GM19023 (cell line): Measurements from ENCODE around the gene SPTAN1.

Experiments used
- ATAC-seq: cut with Tn5 transposase; IDR thresholded peaks from one replicate; pipeline ENCODE4 v1.9.1; 2021; ENCODE audit warnings: mild to moderate bottlenecking, moderate library complexity; ENCODE audit not compliant: unreplicated experiment

The SPTAN1 gene

DNA sequence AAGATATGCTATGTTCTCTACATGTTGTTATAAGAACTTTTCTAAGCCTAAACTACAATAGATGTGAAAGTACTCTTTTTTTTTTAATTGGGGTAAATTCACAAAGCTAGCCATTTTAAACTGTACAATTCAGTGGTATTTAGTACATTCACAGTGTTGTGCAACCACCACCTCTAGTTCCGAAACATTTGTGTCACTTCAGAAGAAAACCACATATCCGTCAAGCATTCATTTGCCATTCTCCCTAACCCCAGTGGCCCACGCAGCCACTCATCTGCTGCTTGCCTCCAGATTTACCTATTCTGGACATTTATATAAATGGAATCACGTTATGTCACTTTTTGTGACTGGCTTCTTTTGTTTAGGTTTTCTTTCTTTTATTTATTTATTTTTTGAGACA lies 43.1 kb downstream of the SPTAN1 start:
- ATAC-seq = no peak

DNA sequence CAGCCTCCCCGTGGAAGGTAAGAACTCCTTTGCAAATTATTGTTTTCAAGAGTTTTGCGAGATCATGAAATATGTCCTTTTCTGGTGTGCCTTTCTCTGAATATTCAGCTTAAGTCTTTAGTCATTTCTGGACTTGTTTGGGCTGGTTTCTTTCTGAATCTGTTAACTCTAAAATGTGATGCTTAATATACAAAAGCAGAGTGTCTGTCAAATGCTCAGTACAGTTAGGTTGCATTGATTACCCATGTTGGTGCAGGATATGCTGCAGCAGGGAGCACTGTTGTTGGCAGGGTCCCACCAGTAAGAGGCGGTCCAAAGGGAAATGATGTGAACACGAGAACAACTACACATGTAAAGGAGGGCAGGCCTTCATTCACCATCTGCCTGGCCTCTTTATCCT lies 47.7 kb downstream of the SPTAN1 start:
- no peak for ATAC-seq

- ATAC-seq = no peak
Observed at GRCh38 chr9:128603697-128604096, 51.3 kb downstream of the SPTAN1 start.

DNA sequence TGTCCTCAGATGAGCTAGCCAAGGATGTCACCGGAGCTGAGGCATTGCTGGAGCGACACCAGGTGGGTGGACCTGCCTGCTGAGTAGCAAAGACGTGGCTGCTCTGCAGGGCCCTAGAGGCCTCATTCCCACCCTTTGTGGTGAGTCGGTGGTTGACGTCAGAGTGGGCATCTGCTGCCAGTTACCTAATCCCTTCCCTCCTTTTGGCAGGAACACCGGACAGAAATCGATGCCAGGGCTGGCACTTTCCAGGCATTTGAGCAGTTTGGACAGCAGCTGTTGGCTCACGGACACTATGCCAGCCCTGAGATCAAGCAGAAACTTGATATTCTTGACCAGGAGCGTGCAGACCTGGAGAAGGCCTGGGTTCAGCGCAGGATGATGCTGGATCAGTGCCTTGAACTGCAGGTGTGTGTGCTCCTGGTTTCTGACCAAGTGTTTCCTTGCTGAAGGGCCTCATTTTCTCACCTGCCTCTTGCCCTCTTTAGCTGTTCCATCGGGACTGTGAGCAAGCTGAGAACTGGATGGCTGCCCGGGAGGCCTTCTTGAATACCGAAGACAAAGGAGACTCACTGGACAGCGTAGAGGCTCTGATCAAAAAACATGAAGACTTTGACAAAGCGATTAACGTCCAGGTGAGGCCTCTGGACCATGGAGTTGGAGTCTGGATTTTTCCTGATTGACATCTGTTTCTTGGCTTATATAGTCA lies 55.4 kb downstream of the SPTAN1 start:
- no peak for ATAC-seq

GRCh38 chr9:128610897-128611296 lies 58.5 kb downstream of the SPTAN1 start:
- ATAC-seq = no peak

GRCh38 chr9:128611600-128612394 lies 59.4 kb downstream of the SPTAN1 start:
- ATAC-seq = no peak

GRCh38 chr9:128614728-128615127 lies 62.3 kb downstream of the SPTAN1 start:
- no peak for ATAC-seq

DNA sequence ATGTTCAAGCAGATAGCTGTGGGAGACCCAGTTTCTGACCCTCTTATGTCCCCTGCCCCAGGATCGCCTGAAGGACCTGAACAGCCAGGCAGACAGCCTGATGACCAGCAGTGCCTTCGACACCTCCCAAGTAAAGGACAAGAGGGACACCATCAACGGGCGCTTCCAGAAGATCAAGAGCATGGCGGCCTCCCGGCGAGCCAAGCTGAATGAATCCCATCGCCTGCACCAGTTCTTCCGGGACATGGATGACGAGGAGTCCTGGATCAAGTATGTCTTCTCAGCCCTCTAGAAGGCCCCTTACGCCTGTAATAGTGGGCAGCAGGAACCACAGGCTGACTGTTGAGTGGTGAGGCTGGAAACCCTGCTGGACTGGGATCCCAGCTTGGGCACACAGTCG lies 63.2 kb downstream of the SPTAN1 start:
- no peak for ATAC-seq

GRCh38 chr9:128617943-128618342 lies 65.6 kb downstream of the SPTAN1 start:
- no peak for ATAC-seq

DNA sequence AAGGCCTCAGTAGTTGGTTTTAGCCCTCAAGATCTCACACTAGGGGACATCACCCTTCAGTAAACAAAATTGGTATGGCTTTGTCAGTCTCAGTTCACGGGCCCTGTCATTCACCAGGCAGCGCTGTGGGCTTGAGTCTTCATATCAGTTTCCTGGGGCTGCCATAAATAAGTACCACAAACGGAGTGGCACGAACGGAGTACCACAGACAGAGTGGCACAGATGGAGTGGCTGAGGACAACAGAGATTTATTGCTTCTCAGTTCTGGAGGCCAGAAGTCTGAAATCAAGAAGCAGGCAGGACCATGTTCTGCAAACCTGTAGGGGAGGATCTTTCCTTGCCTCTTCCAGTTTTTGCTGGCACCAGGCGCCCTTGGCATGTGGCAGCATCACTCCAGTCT lies 66.7 kb downstream of the SPTAN1 start:
- no peak for ATAC-seq

DNA sequence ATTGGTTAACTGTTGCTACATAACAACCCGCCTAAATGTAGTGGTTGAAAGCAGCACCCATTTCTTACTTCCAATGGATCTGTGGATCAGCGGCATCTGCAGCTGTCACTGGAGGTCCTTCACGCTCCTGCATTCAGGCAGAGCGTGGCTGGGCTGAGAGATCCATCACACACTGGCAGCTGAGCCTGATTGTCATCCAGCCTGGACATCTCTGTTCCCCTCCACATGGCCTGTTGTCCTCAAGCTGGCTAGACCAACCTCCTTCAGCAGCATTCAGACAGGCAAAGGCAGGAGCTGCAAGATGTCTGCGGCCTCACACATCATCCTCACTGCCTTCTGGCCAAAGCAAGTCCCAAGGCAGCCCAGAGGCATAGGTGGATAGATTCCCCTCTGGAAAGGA lies 67.4 kb downstream of the SPTAN1 start:
- ATAC-seq = no peak

GRCh38 chr9:128621730-128622455 lies 69.5 kb downstream of the SPTAN1 start:
- ATAC-seq = no peak

DNA sequence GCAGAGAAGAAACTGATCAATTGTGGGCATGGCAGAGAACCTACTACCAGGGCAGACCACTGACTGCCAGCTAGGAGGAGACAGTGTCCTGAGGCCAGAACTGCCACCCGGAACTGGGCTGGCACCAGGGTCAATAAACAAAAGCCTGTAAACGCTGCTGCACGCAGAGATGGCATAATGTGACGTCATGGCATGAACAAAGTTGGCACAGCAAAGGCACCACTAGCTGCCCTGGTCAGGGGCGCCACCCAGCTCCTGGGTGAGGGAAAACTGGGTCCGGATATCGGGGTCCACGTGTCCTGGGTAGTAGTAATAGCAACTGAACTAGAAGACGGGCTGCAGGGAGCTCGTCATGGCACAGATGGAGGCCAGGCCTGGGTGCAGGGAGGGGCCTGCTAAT lies 72.2 kb downstream of the SPTAN1 start:
- ATAC-seq = no peak

- no peak for ATAC-seq
Observed at GRCh38 chr9:128625391-128626146, 73.2 kb downstream of the SPTAN1 start.

- no peak for ATAC-seq
Observed at GRCh38 chr9:128626181-128626580, 73.8 kb downstream of the SPTAN1 start.

- no peak for ATAC-seq
Observed at GRCh38 chr9:128627127-128627715, 74.8 kb downstream of the SPTAN1 start.

DNA sequence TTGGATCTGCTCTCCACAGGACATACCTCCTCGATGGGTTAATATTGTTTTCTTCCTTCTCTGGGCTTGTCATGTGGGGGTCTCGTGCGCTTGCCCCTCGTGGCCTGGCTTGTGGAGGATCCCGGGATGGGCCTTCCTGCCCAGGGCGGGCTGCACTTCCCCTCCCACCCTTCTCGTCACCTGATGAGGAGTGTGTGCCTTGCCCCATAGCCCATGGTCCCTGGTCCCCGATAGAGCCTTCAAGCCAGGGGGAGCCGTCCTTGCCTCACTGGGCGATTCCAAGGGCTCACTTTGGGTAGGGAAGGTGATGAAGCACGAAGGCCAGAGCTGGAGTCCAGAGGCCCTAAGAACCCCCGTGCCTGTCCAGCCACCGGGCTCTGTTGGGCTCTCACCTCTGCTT lies 75.5 kb downstream of the SPTAN1 start:
- ATAC-seq = no peak

- ATAC-seq = no peak
Observed at GRCh38 chr9:128628471-128629048, 76.2 kb downstream of the SPTAN1 start.

DNA sequence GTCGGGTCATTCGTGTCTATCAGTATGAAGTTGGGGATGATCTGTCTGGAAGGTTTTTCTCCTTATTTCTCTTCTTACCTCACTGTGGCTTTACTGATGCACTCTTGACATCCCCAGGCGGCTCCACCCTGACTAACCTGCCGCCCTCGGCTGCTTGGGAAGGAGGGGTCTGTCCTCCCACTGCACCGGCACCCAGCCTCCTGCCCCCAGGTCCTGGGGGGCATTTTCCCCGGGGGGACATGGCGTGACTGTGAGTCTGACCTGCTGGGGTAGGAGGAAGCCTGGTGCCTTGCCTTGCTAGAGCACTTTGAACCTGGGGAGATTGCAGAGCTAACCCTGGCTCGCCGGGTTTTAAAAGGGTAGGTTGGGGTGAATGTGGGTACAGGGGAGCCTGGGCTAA lies 76.7 kb downstream of the SPTAN1 start:
- ATAC-seq = no peak

GRCh38 chr9:128629852-128630545 lies 77.6 kb downstream of the SPTAN1 start:
- no peak for ATAC-seq
